ENCODE data around the gene IL1RAPL1. TPM values are rescaled to one million over a fixed set of nuclear protein-coding genes. Genes with fewer than 3 reads are reported as not detected.

Gene IL1RAPL1
- total and polyA plus RNA-seq, 2 experiments from 2014 or later: 0.18 to 0.49 TPM

DNA sequence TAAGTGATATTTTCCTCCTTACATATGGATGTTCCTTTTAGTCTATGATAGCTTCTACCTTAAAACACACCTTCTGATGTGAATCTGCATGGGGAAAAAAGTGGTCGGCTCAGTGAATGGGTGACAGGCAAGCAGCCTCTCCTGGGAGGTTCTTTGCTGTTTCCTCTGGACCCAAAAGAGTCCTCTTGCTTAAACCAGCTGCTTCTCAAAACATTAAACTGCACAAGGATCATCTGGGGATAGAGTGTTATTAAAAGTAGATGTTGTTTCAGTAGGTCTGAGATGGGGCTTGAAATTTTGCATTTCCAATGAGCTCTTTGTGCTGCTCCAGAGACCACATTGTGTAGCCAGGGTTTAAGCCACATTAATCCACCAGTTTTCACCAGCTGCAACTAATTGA lies 452.9 kb downstream of the IL1RAPL1 start:
- Histone ChIP-seq H4K20me1 (replicated peaks; ENCODE audit: insufficient read depth) (no peaks in the 10 kb centered on the region), H3K4me3 (no peak overlapping the region), H3K4me1 (ENCODE audit: insufficient read depth) (no peaks in the 10 kb centered on the region), H3K36me3 (ENCODE audit: insufficient read depth) (no peaks in the 10 kb centered on the region), H3K9me2 (ENCODE audit: insufficient read depth) (no peaks in the 10 kb centered on the region), H3F3A (replicated peaks; ENCODE audit: low read depth) (no peaks in the 10 kb centered on the region), H3K79me2 (replicated peaks; ENCODE audit: insufficient read depth) (no peaks in the 10 kb centered on the region), H3K4me2 (no peak overlapping the region), H3K27ac (ENCODE audit: low read depth) (no peak overlapping the region), H3K27me3 (ENCODE audit: insufficient read depth) (no peaks in the 10 kb centered on the region), H2AFZ (no peak overlapping the region)
- H3K4me1 Mint-ChIP-seq: no peaks in the 10 kb centered on the region; the same call in 2 of the 3 replicates
- H3K27ac Mint-ChIP-seq: no peak overlapping the region
- no peaks in the 10 kb centered on the region; the same call in 2 of the 3 replicates for H3K9me3 Mint-ChIP-seq
- DNase-seq (ENCODE audit: low spot score): no peak
- H3K36me3 Mint-ChIP-seq (ENCODE audit: low read depth): no peaks in the 10 kb centered on the region
- no peaks in the 10 kb centered on the region for H3K27me3 Mint-ChIP-seq (ENCODE audit: insufficient read depth, low read depth, poor library complexity)
- H3K4me3 Mint-ChIP-seq: no peak overlapping the region
- no peak for ATAC-seq
- no peak for TF ChIP-seq NANOG (IDR thresholded peaks at IDR 0.05; ENCODE audit: borderline replicate concordance)

DNA sequence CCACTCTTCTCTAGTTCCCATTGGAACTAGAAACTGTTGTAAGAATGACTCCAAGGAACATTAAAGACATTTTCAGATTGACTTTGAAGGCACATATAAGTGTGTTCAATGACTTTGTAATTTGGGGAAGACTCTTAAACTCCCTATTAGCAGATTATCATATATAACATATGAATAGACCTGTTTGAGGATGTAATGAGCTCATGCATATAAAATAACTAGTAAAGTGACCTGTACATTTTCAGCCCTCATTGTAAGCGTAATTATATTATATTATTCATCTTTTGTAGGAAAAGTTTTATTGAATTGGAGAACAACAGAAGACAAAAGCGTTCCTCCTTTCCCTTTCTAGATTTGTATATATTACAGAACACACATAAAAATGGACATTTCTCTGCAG lies 455.1 kb downstream of the IL1RAPL1 start:
- H3K4me3 Mint-ChIP-seq: no peak overlapping the region
- no peaks in the 10 kb centered on the region for H3K27me3 ChIP-seq (ENCODE audit: insufficient read depth)
- no peak overlapping the region for H3K4me2 ChIP-seq
- H3K4me1 Mint-ChIP-seq: no peaks in the 10 kb centered on the region; the same call in 2 of the 3 replicates
- ATAC-seq (no peak), DNase-seq (ENCODE audit: low spot score) (no peak)
- H2AFZ ChIP-seq: no peak overlapping the region
- H3K79me2 ChIP-seq (replicated peaks; ENCODE audit: insufficient read depth): no peaks in the 10 kb centered on the region
- no peaks in the 10 kb centered on the region for H3K36me3 Mint-ChIP-seq (ENCODE audit: low read depth)
- H3K4me3 ChIP-seq: no peak overlapping the region
- H3F3A ChIP-seq (replicated peaks; ENCODE audit: low read depth): no peaks in the 10 kb centered on the region
- no peaks in the 10 kb centered on the region for H3K4me1 ChIP-seq (ENCODE audit: insufficient read depth)
- no peak for TF ChIP-seq ZNF114 (CRISPR knock-in tag; IDR thresholded peaks at IDR 0.05)
- TF ChIP-seq, protein P1, sequence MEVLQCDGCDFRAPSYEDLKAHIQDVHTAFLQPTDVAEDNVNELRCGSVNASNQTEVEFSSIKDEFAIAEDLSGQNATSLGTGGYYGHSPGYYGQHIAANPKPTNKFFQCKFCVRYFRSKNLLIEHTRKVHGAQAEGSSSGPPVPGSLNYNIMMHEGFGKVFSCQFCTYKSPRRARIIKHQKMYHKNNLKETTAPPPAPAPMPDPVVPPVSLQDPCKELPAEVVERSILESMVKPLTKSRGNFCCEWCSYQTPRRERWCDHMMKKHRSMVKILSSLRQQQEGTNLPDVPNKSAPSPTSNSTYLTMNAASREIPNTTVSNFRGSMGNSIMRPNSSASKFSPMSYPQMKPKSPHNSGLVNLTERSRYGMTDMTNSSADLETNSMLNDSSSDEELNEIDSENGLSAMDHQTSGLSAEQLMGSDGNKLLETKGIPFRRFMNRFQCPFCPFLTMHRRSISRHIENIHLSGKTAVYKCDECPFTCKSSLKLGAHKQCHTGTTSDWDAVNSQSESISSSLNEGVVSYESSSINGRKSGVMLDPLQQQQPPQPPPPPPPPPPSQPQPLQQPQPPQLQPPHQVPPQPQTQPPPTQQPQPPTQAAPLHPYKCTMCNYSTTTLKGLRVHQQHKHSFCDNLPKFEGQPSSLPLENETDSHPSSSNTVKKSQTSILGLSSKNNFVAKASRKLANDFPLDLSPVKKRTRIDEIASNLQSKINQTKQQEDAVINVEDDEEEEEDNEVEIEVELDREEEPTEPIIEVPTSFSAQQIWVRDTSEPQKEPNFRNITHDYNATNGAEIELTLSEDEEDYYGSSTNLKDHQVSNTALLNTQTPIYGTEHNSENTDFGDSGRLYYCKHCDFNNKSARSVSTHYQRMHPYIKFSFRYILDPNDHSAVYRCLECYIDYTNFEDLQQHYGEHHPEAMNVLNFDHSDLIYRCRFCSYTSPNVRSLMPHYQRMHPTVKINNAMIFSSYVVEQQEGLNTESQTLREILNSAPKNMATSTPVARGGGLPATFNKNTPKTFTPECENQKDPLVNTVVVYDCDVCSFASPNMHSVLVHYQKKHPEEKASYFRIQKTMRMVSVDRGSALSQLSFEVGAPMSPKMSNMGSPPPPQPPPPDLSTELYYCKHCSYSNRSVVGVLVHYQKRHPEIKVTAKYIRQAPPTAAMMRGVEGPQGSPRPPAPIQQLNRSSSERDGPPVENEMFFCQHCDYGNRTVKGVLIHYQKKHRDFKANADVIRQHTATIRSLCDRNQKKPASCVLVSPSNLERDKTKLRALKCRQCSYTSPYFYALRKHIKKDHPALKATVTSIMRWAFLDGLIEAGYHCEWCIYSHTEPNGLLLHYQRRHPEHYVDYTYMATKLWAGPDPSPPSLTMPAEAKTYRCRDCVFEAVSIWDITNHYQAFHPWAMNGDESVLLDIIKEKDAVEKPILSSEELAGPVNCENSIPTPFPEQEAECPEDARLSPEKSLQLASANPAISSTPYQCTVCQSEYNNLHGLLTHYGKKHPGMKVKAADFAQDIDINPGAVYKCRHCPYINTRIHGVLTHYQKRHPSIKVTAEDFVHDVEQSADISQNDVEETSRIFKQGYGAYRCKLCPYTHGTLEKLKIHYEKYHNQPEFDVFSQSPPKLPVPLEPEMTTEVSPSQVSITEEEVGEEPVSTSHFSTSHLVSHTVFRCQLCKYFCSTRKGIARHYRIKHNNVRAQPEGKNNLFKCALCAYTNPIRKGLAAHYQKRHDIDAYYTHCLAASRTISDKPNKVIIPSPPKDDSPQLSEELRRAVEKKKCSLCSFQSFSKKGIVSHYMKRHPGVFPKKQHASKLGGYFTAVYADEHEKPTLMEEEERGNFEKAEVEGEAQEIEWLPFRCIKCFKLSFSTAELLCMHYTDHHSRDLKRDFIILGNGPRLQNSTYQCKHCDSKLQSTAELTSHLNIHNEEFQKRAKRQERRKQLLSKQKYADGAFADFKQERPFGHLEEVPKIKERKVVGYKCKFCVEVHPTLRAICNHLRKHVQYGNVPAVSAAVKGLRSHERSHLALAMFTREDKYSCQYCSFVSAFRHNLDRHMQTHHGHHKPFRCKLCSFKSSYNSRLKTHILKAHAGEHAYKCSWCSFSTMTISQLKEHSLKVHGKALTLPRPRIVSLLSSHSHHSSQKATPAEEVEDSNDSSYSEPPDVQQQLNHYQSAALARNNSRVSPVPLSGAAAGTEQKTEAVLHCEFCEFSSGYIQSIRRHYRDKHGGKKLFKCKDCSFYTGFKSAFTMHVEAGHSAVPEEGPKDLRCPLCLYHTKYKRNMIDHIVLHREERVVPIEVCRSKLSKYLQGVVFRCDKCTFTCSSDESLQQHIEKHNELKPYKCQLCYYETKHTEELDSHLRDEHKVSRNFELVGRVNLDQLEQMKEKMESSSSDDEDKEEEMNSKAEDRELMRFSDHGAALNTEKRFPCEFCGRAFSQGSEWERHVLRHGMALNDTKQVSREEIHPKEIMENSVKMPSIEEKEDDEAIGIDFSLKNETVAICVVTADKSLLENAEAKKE (CRISPR knock-in tag; IDR thresholded peaks at IDR 0.05): no peak
- no peak for TF ChIP-seq JUNB (IDR thresholded peaks at IDR 0.05; ENCODE audit: unreplicated experiment)
- TF ChIP-seq, protein P2, sequence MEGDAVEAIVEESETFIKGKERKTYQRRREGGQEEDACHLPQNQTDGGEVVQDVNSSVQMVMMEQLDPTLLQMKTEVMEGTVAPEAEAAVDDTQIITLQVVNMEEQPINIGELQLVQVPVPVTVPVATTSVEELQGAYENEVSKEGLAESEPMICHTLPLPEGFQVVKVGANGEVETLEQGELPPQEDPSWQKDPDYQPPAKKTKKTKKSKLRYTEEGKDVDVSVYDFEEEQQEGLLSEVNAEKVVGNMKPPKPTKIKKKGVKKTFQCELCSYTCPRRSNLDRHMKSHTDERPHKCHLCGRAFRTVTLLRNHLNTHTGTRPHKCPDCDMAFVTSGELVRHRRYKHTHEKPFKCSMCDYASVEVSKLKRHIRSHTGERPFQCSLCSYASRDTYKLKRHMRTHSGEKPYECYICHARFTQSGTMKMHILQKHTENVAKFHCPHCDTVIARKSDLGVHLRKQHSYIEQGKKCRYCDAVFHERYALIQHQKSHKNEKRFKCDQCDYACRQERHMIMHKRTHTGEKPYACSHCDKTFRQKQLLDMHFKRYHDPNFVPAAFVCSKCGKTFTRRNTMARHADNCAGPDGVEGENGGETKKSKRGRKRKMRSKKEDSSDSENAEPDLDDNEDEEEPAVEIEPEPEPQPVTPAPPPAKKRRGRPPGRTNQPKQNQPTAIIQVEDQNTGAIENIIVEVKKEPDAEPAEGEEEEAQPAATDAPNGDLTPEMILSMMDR (conservative IDR thresholded peaks at IDR 0.05; ENCODE audit: low read depth in 2 of 2): no peak
- no peaks in the 10 kb centered on the region; the same call in 2 of the 3 replicates for H3K9me3 Mint-ChIP-seq
- no peaks in the 10 kb centered on the region for H3K27me3 Mint-ChIP-seq (ENCODE audit: insufficient read depth, low read depth, poor library complexity)
- no peak overlapping the region for H3K27ac Mint-ChIP-seq
- H4K20me1 ChIP-seq (replicated peaks; ENCODE audit: insufficient read depth): no peaks in the 10 kb centered on the region
- H3K9me2 ChIP-seq (ENCODE audit: insufficient read depth): no peaks in the 10 kb centered on the region
- H3K36me3 ChIP-seq (ENCODE audit: insufficient read depth): no peaks in the 10 kb centered on the region
- H3K27ac ChIP-seq (ENCODE audit: low read depth): no peak overlapping the region

All from GM23338 (cell line).